IMR-90 (cell line): ENCODE measurements around the gene ZNF625.

Experiments
- CEBPB ChIP-seq: IDR thresholded peaks from 2 replicates; pipeline ENCODE4 v1.6.1; 2012; ENCODE audit warnings: low read depth, low read length, improper control_type of control experiment
- CHD1 ChIP-seq: IDR thresholded peaks from 2 replicates; pipeline ENCODE4 v1.6.1; 2012; ENCODE audit warnings: low read depth, low read length, improper control_type of control experiment
- MAFK ChIP-seq: IDR thresholded peaks from 2 replicates; pipeline ENCODE4 v1.6.1; 2012; ENCODE audit warnings: low read depth, low read length, improper control_type of control experiment
- MAZ ChIP-seq: IDR thresholded peaks from 2 replicates; pipeline ENCODE4 v1.6.1; 2012; ENCODE audit warnings: low read depth, mild to moderate bottlenecking, low read length, improper control_type of control experiment, moderate library complexity, borderline replicate concordance
- POLR2A ChIP-seq: IDR thresholded peaks from 2 replicates; pipeline ENCODE4 v1.6.1; 2012; ENCODE audit warnings: mild to moderate bottlenecking, low read depth, low read length
- RFX5 ChIP-seq: IDR thresholded peaks from 2 replicates; pipeline ENCODE4 v1.8.0; 2012; ENCODE audit warnings: low read depth, mild to moderate bottlenecking, low read length, moderate library complexity
- SMC3 ChIP-seq: fragments of 150-350 bp; IDR thresholded peaks from 2 replicates; pipeline ENCODE4 v1.6.1; 2016; ENCODE audit warnings: low read depth, mild to moderate bottlenecking, antibody characterized with exemption, low read length, moderate library complexity
- TF ChIP-seq, protein P1 (sequence below): conservative IDR thresholded peaks from 2 replicates; pipeline ENCODE4 v1.5.1; 2012; ENCODE audit warnings: mild to moderate bottlenecking, low read depth, low read length, improper control_type of control experiment
- TF ChIP-seq, protein P2 (sequence below): fragments of 150-350 bp; IDR thresholded peaks from 2 replicates; pipeline ENCODE4 v1.6.1; 2017; ENCODE audit warnings: mild to moderate bottlenecking, antibody characterized with exemption, low read length, low read depth

DNA sequence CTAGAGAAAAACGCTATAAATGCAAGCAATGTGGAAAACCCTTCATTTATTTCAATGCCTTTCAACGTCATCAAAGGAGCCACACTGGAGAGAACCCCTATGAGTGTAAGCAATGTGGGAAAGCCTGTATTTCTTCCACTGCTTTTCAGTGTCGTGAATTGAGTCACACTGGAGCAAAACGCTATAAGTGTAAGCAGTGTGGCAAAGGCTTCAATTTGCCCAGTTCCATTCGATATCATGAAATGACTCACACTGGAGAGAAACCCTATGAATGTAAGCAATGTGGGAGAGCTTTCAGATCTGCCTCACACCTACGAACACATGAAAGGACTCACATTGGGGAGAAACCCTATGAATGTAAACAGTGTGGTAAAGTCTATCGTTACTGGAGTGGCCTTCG, 43.8 kb downstream of the ZNF625 start:
- TF ChIP-seq, protein P1, sequence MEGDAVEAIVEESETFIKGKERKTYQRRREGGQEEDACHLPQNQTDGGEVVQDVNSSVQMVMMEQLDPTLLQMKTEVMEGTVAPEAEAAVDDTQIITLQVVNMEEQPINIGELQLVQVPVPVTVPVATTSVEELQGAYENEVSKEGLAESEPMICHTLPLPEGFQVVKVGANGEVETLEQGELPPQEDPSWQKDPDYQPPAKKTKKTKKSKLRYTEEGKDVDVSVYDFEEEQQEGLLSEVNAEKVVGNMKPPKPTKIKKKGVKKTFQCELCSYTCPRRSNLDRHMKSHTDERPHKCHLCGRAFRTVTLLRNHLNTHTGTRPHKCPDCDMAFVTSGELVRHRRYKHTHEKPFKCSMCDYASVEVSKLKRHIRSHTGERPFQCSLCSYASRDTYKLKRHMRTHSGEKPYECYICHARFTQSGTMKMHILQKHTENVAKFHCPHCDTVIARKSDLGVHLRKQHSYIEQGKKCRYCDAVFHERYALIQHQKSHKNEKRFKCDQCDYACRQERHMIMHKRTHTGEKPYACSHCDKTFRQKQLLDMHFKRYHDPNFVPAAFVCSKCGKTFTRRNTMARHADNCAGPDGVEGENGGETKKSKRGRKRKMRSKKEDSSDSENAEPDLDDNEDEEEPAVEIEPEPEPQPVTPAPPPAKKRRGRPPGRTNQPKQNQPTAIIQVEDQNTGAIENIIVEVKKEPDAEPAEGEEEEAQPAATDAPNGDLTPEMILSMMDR: no peak
- TF ChIP-seq POLR2A: no peak
- TF ChIP-seq, protein P2, sequence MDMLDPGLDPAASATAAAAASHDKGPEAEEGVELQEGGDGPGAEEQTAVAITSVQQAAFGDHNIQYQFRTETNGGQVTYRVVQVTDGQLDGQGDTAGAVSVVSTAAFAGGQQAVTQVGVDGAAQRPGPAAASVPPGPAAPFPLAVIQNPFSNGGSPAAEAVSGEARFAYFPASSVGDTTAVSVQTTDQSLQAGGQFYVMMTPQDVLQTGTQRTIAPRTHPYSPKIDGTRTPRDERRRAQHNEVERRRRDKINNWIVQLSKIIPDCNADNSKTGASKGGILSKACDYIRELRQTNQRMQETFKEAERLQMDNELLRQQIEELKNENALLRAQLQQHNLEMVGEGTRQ: no peak
- no peak for TF ChIP-seq RFX5
- TF ChIP-seq CEBPB: no peak
- no peak for TF ChIP-seq SMC3
- no peak for TF ChIP-seq MAFK
- TF ChIP-seq MAZ: no peak
- no peak for TF ChIP-seq CHD1
